Measurements from ENCODE around the gene NR2F1-AS1. TPM values are rescaled to one million over a fixed set of nuclear protein-coding genes. Genes with fewer than 3 reads are reported as not detected.

The NR2F1-AS1 gene
- total RNA-seq, 4 donors from 2014 or later = 0.35 to 9.1 (median 3.2) TPM

GRCh38 chr5:93479982-93480509, 101.0 kb downstream of the NR2F1-AS1 start:
- TF ChIP-seq CTCF (IDR thresholded peaks at IDR 0.05) (no peak), POLR2A (IDR thresholded peaks at IDR 0.05) (no peak)
- Histone ChIP-seq H3K27ac (no peak overlapping the region), H3K4me3 (no peak overlapping the region), H3K4me1 (no peaks in the 10 kb centered on the region), H3K36me3 (no peaks in the 10 kb centered on the region), H3K9me3 (no peaks in the 10 kb centered on the region), H3K27me3 (no peaks in the 10 kb centered on the region)
- no peak for DNase-seq

- Histone ChIP-seq H3K4me1 (no peaks in the 10 kb centered on the region), H3K27ac (no peak overlapping the region), H3K36me3 (no peaks in the 10 kb centered on the region), H3K4me3 (no peak overlapping the region), H3K9me3 (no peaks in the 10 kb centered on the region), H3K27me3 (no peaks in the 10 kb centered on the region)
- TF ChIP-seq POLR2A (IDR thresholded peaks at IDR 0.05) = no peak
- TF ChIP-seq CTCF (IDR thresholded peaks at IDR 0.05) = no peak
- DNase-seq = no peak
These were observed 103.2 kb downstream of the NR2F1-AS1 start for GRCh38 chr5:93477816-93478215.

- TF ChIP-seq CTCF (IDR thresholded peaks at IDR 0.05) = no peak
- TF ChIP-seq POLR2A (IDR thresholded peaks at IDR 0.05) = no peak
- Histone ChIP-seq H3K27me3 (no peaks in the 10 kb centered on the region), H3K36me3 (no peaks in the 10 kb centered on the region), H3K4me3 (no peak overlapping the region), H3K27ac (no peak overlapping the region), H3K9me3 (no peaks in the 10 kb centered on the region), H3K4me1 (no peaks in the 10 kb centered on the region)
- DNase-seq = no peak
These were observed 104.7 kb downstream of the NR2F1-AS1 start for GRCh38 chr5:93476251-93476742.

- no peak for TF ChIP-seq POLR2A (IDR thresholded peaks at IDR 0.05)
- no peak for TF ChIP-seq CTCF (IDR thresholded peaks at IDR 0.05)
- Histone ChIP-seq H3K4me1 (no peaks in the 10 kb centered on the region), H3K27ac (no peak overlapping the region)
These were observed 118.1 kb downstream of the NR2F1-AS1 start for GRCh38 chr5:93462916-93463315.

GRCh38 chr5:93461756-93462155, 119.3 kb downstream of the NR2F1-AS1 start:
- Histone ChIP-seq H3K4me3 (no peak overlapping the region), H3K4me1 (no peaks in the 10 kb centered on the region), H3K36me3 (no peaks in the 10 kb centered on the region), H3K9me3 (peaks cover 0 to 10% (median 4%) of the 10 kb centered on the region in 4 donors), H3K27ac (no peak overlapping the region), H3K27me3 (no peaks in the 10 kb centered on the region)
- no peak for TF ChIP-seq CTCF (IDR thresholded peaks at IDR 0.05)
- no peak for TF ChIP-seq POLR2A (IDR thresholded peaks at IDR 0.05)
- no peak for DNase-seq

More at GRCh38 chr5:93462916-93463315, 118.1 kb downstream of the NR2F1-AS1 start:
- Histone ChIP-seq H3K4me3 (no peak overlapping the region), H3K9me3 (peaks cover 0 to 10% (median 4%) of the 10 kb centered on the region in 4 donors), H3K27me3 (no peaks in the 10 kb centered on the region), H3K36me3 (no peaks in the 10 kb centered on the region)
- no peak for DNase-seq
